CD4-positive, alpha-beta T cell treated with Interleukin-17A for 1 hour (primary cell): ENCODE results near the gene MS4A7.
"Not testable (repeated sequence)": the region's sequence is repeated elsewhere in the genome, so short reads cannot be mapped to it uniquely, and the experiment has no call there.

ENCODE experiments used
- DNase-seq: peaks from one replicate; pipeline ENCODE4 v3.0.0-alpha.2; 2020

The MS4A7 gene

DNA sequence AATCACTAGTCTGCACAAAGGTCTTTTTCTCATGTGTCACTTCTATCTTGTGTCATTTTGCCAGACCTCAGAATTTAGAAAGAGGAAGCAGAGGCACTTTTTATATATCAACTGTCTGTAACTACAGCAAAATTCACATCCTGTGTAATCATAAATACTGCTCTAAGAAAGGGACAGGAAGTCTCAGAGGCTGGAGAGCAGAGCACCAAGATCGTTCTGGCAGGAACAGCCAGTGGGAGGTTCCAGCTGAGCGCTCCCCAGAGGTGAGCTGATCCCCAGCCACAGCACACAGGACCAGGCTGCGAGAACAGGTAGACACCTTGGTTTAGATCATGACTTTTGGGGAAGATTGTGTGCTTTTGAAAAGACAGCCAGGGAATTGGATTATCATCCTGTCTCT lies at the start of gene MS4A7:
TSS of gene MS4A7 (plus strand) at position 179 of the 400 bp plus-strand sequence. CDS start 4,610 bp downstream, outside the sequence.
- DNase-seq = peak; percentile 34

DNA sequence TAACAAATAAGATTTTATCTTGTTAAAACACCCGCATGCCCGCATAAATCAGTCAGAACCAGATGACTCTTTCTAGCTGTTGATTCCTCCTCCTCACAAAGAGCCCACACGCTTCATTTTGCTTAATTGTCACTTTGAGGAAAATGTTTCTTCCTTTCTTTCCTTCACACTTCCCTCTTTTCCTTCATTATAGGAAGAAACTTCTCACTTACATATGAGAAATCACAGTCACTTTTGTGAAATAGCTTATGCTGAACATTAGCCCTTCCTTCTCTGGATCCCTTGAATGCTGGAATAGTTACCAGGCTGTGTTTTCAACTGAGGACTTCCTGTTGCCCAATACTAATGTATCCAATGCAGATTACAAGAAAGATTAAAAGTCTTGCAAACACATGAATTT lies 45.5 kb upstream of the MS4A7 start:
- DNase-seq = no peak

DNA sequence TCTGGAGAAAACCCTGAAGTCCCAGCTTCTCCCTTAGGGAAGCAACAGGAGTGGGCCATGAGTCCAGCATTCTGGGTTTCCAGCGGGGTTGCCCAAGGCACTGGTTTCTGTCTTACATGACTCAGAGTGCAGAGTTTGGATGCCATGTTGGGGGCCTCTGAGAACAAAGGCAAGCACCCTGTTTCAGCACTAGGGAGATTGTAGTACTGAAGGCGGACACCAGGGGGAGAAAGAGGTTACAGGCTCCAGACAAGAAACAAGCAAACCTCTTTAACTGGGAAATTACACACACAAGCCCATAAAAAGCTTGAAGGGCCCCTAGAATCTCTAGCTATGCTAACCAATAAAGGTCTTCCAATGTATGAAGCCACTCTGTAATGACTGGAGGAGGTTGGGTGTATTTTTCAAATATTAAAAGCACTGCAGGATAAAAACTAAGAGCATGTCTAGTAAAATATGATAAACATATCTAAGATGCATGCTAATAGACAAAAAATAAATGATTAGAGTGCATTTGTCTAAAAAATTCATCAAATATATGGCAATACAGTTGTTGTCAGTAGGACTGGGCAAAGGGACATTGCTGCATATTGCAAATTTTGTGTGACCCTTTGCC lies 44.2 kb upstream of the MS4A7 start:
- DNase-seq = peak; percentile 64

GRCh38 chr11:60336767-60337391 lies 41.5 kb upstream of the MS4A7 start:
- DNase-seq = no peak

GRCh38 chr11:60338053-60338452 lies 40.3 kb upstream of the MS4A7 start:
- no peak for DNase-seq

DNA sequence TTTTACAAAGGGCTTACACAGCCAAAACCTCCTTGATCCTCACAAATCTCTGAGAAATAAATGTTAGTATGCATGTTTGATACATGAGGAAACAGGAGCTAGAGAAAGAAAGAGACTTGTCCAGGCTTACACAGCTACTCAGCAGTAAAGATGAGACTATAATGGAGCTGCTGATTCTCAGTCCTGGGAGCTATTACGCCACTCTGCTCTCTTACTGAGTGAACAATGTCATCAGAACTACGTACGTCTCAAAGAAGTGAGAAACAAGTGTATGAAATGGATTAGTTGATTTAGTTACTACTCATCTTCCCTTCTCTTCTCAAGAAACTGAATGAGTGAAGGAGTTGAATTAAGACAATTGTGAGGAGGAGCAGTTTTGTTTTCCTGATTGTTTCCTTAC lies 39.0 kb upstream of the MS4A7 start:
- DNase-seq = no peak

DNA sequence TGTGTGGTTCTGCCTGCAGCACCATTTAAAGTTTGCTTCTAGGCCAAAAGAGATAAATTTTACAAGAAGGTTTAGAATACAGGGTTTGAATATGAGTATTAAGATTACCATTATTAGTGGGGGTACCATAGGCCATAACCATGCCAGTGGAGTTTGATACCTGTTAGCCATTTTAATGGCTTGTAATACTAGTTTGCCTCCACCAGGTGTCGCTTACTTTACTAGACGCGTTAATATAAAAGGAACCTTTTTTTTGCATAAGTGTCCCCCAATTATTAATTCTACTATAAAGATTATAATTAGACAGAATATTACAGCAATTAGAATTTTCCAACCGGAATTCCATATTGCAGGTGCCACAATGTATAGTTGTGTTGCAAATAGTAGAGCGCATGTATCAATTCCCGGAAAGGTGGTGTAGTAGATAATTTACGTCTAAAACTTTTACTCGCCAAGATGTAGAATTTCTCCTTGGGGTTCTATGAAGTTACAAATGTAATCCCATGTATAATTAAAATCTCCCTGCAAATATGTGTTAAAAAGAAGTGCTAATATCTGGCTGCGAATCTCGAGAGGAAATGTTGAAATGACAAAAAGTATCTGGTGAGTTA lies 35.1 kb upstream of the MS4A7 start:
- DNase-seq = peak; percentile 24

- no peak for DNase-seq
Measured at GRCh38 chr11:60344146-60344545, 34.2 kb upstream of the MS4A7 start.

- DNase-seq = no peak
Measured at GRCh38 chr11:60345489-60345888, 32.8 kb upstream of the MS4A7 start.

DNA sequence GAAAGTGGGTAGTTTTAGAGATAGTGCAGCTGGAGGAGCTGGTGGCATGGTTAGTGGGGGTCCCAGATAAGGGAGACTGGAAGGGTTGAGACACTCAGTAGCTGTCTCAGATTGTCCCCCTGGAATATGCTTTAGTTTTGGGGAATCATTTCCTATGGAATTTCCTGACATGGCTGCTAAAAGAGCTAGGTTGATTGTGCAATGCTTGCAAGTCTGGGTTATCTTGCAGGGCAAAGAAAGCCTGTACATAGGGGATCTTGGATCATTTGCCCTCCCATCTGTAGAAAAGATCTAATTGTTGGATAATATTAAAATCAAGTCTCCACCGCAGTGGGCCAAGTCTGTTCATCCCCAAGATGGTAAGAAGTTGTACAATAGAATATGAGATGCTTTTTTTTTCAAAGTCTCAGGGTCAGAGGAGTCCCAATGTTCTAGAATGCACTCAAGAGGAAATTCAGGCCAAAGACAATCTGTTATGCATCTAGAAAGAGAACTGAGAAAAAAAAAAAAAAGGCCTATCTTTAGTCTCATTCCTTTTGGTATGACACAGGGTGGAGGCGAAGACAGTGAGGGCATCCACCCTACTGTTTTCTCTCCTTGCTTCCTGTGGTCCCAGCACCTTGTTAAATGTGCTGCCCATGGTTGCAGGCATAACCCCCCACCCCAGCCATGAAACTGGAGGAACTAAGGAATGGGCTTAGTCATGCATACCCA lies 31.1 kb upstream of the MS4A7 start:
- DNase-seq = no peak

DNA sequence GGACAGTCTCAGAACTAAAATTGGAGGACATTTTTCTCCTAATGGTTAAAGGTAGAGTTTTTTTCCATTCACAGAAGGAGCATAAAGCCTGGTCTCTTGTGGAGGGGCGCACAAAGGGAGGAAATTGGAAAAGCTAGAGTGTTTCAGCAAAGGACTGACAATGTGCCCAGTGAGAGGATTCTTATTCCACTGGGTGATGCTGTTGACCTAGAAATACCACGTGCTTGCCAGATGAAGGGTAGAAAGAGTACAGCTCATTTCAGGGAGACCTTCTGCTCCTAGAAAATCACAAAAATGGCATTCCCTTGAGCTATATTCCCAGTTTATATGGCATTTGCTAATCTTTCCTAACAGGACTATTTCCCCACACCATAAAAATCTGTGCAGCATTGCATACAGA lies 30.2 kb upstream of the MS4A7 start:
- no peak for DNase-seq

DNA sequence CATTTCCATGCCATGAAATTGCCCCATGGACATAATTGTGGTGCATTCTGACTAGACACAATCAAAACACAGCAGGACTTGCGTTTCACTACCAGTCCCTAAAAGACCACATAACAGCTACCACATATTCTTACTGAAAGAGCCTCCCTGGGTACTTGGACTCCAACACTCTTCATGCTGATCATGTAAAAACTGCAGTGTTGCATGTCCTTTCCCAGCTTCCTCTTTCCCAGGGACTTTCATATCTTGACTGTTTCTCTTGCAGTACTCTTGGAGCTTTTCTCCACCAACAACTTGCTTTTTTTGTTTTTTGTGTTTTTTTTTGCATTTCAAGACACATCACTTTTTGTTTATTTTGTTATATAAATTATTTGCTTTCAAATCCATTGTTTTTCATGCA lies 28.3 kb upstream of the MS4A7 start:
- DNase-seq = no peak

GRCh38 chr11:60357771-60358170 lies 20.6 kb upstream of the MS4A7 start:
- no peak for DNase-seq

DNA sequence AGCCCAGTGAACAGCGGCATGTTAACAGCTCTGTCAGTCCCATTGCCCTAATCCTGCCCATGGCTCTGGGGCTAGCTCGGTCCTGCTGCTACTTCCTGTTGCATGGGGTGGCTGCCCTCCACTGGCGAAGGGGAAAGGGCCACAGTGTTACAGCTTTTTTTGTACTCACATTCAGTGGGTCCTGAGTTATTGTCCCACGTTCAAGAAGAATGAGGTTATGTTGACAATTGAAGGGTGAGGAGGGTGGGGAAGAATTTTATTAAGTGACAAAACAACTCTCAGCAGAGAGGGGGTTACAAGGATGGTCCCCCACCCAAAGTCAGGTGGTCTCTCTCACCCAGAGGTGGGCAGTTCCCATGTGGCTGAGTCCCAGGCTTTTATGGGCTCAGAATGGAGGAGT lies 17.7 kb upstream of the MS4A7 start:
- no peak for DNase-seq

GRCh38 chr11:60362241-60362640 lies 16.1 kb upstream of the MS4A7 start:
- no peak for DNase-seq

GRCh38 chr11:60363542-60364470 lies 14.5 kb upstream of the MS4A7 start:
- peak; percentile 68 for DNase-seq

DNA sequence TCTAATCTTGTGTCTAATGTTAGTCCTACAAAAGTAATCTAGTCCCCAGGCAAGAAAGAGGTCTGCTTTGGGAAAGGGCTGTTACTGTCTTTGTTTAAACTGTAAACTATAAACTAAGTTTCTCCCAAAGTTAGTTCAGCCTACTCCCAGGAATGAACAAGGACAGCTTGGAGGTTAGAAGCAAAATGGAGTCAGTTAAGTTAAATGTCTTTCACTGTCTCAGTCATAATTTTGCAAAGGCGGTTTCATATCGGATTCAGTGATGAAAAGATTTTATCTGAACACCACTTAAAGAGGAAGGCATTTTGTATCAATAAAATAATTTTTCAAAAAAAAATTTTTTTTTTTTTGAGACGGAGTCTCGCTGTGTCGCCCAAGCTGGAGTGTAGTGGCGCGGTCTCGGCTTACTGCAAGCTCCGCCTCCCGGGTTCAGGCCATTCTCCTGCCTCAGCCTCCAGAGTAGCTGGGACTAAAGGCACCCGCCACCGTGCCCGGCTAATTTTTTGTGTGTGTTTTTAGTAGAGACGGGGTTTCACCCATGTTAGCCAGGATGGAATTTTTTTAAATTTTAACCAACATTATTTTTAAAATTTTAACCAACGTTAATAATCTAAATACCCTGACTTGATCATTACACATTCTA lies 11.9 kb upstream of the MS4A7 start:
- not testable (repeated sequence) for DNase-seq

DNA sequence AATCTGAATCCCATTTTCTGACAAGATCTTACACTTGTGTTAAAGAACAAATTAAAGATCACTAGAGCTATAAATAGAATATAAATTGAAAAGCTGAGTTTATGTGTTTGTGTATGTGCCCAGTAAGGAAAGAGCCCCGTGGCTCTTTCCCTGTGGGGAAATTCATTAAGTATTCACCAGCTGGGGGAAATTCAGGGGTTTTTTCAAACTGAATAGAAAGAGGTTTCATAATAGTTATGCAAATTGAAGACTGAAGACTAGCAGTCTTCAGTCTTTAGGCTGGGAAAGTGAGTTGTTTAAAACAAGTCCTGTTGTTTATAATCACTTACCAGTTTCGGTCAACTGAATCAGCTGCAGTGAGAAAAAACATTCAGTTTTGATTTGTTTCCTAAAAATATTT lies 11.3 kb upstream of the MS4A7 start:
- no peak for DNase-seq

DNA sequence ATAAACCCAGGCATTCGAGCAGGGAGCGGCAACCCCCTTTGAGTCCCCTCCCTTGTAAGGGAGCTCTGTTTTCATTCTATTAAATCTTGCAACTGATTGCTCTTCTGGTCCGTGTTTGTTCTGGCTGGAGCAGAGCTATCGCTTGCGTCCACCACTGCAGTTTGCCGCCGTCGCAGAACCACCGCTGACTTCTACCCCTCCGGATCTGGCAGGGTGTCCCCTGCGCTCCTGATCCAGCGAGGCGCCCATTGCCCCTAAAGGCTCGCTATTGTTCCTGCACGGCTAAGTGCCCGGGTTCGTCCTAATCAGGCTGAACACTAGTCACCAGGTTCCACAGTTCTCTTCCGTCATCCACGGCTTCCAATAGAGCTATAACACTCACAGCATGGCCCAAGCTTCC lies 10.4 kb upstream of the MS4A7 start:
- DNase-seq = no peak

- no peak for DNase-seq
Measured at GRCh38 chr11:60370252-60370810, 8.0 kb upstream of the MS4A7 start.

DNA sequence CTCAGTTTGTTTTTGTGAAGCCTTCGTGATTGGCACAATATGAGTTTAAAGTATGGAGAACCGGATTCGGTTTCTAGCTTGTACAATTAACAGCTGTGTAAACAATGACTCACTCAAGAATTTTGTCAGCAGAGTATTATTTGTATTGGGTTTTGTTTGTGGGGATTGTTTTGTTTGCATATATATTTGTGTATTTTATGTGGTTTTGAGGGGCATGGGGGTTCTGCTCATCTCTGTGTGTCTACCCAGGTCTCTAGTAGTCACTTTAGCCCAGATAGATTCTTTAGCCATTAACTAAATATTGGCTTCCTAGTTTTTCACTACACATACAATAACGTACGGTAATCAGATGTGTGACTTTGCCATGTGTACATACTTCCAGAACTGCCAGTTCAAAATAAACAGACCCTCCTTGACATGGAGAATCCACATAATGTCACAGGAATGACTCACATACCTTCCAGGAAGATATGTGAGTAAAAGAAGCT lies 7.5 kb upstream of the MS4A7 start:
- DNase-seq = no peak

- no peak for DNase-seq
Measured at GRCh38 chr11:60371386-60371785, 6.9 kb upstream of the MS4A7 start.
